Testis (tissue), 3 donors: ENCODE results near the gene RTP4. TPM values are rescaled to one million over a fixed set of nuclear protein-coding genes. Genes with fewer than 3 reads are reported as not detected.

Experiments
- DNase-seq: peaks from one replicate; pipeline ENCODE4 v3.0.0-alpha.2; 2019
- H3K27ac ChIP-seq, 2 donors: fragments of 200-600 bp; sonication (generic); one replicate each; pipeline ENCODE4 v1.5.1; 2019
- H3K27me3 ChIP-seq: fragments of 200-600 bp; sonication (generic); one replicate; pipeline ENCODE4 v1.5.1; 2019
- H3K36me3 ChIP-seq: fragments of 200-600 bp; sonication (generic); one replicate; pipeline ENCODE4 v1.5.1; 2017; ENCODE audit warnings: low read depth; ENCODE audit errors: missing control alignments
- H3K4me1 ChIP-seq: fragments of 200-600 bp; sonication (generic); one replicate; pipeline ENCODE4 v1.5.1; 2019
- H3K4me3 ChIP-seq, 2 donors: fragments of 200-600 bp; sonication (generic); one replicate each; pipeline ENCODE4 v1.5.1; 2017 to 2019
- H3K9me3 ChIP-seq: fragments of 200-600 bp; sonication (generic); one replicate; pipeline ENCODE4 v1.5.1; 2017
- CTCF ChIP-seq, 3 experiments: fragments of 450-650 bp in 2 of 3; fragments of 200-600 bp in 1 of 3; sonication (generic) in 1 of 3; IDR thresholded peaks; one replicate each; pipeline ENCODE4 v1.5.1; 2016 to 2019; ENCODE audit warnings: antibody characterized with exemption in 3 of 3, mild to moderate bottlenecking in 2 of 3, moderate library complexity in 1 of 3
- POLR2A ChIP-seq: fragments of 450-650 bp; IDR thresholded peaks from one replicate; pipeline ENCODE4 v1.6.1; 2017; ENCODE audit warnings: antibody characterized with exemption, mild to moderate bottlenecking, moderate library complexity
- WGBS, 2 donors: methylation state at CpG; one replicate each; pipeline ENCODE4 v1.1.5; 2018; 5-methylcytosine and 5-hydroxymethylcytosine counted together
- intact Hi-C: fragments of 100-400 bp; cut with DNase I; formaldehyde crosslinking; loops from one replicate; pipeline ENCODE4 v1.15.1; 2023; ENCODE audit warnings: low total_unique reads
- polyA plus RNA-seq: library from polyadenylated mRNA; stranded (reverse); fragments of 350-450 nt; fragmentation: Illumina TruSeq; extraction: RNeasy Lipid Tissue Mini Kit (QIAGEN cat#74804); gene quantifications from one replicate; pipeline ENCODE4 v1.2.3, GENCODE V29; 2014; ENCODE audit warnings: low read depth, low replicate concordance; ENCODE audit not compliant: insufficient read depth
- total RNA-seq, 2 donors: library from RNA; depleted of rRNA; stranded (reverse); fragments of >200 nt; gene quantifications; one replicate each; pipeline ENCODE4 v1.2.3, GENCODE V29; 2016

Gene RTP4
- total and polyA plus RNA-seq, 3 donors from 2014 or later = 1.4 to 3.1 (median 2.0) TPM

GRCh38 chr3:187352581-187353575 lies 15.3 kb upstream of the RTP4 start:
- 80 to 84% methylated on average over 13 of the region's 13 CpGs for WGBS, 2 donors

GRCh38 chr3:187358068-187358467 lies 10.1 kb upstream of the RTP4 start:
- Histone ChIP-seq H3K4me3 (no peak overlapping the region), H3K27me3 (no peaks in the 10 kb centered on the region), H3K27ac (no peak overlapping the region), H3K9me3 (no peaks in the 10 kb centered on the region), H3K36me3 (no peaks in the 10 kb centered on the region), H3K4me1 (no peaks in the 10 kb centered on the region)
- no peak for DNase-seq
- intact Hi-C loops = no loop called here
- 90 to 93% methylated on average over 1 of the region's 1 CpG for WGBS, 2 donors
- TF ChIP-seq CTCF (IDR thresholded peaks at IDR 0.05) = no peak
- no peak for TF ChIP-seq POLR2A

More at GRCh38 chr3:187352581-187353575, 15.3 kb upstream of the RTP4 start:
- Histone ChIP-seq H3K36me3 (no peaks in the 10 kb centered on the region), H3K27me3 (no peaks in the 10 kb centered on the region), H3K4me1 (no peaks in the 10 kb centered on the region), H3K9me3 (no peaks in the 10 kb centered on the region), H3K27ac (no peak overlapping the region), H3K4me3 (no peak overlapping the region)
- TF ChIP-seq CTCF (IDR thresholded peaks at IDR 0.05) (no peak), POLR2A (no peak)
- no peak for DNase-seq
- intact Hi-C loops = no loop called here

GRCh38 chr3:187359798-187360486 lies 8.2 kb upstream of the RTP4 start:
- intact Hi-C loops = no loop called here
- Histone ChIP-seq H3K36me3 (no peaks in the 10 kb centered on the region), H3K4me3 (no peak overlapping the region), H3K9me3 (no peaks in the 10 kb centered on the region), H3K4me1 (no peaks in the 10 kb centered on the region), H3K27ac (no peak overlapping the region), H3K27me3 (no peaks in the 10 kb centered on the region)
- DNase-seq = no peak
- TF ChIP-seq POLR2A (no peak), CTCF (IDR thresholded peaks at IDR 0.05) (no peak)
- 79 to 86% methylated on average over 7 of the region's 7 CpGs for WGBS, 2 donors

GRCh38 chr3:187360596-187360995 lies 7.6 kb upstream of the RTP4 start:
- Histone ChIP-seq H3K9me3 (no peaks in the 10 kb centered on the region), H3K36me3 (no peaks in the 10 kb centered on the region), H3K27ac (no peak overlapping the region), H3K27me3 (no peaks in the 10 kb centered on the region), H3K4me3 (no peak overlapping the region), H3K4me1 (no peaks in the 10 kb centered on the region)
- intact Hi-C loops = no loop called here
- WGBS, 2 donors = 49 to 80% methylated on average over 3 of the region's 3 CpGs
- DNase-seq = no peak
- no peak for TF ChIP-seq CTCF (IDR thresholded peaks at IDR 0.05)
- TF ChIP-seq POLR2A = no peak
